Activated CD4-positive, alpha-beta T cell treated with anti-CD3 and anti-CD28 coated beads for 24 hours (primary cell): ENCODE results near the gene SNRPA.
"Not testable (repeated sequence)": the region's sequence is repeated elsewhere in the genome, so short reads cannot be mapped to it uniquely, and the experiment has no call there.

Source experiments
- DNase-seq, 2 donors: peaks; one replicate each; pipeline ENCODE4 v3.0.0-alpha.2; 2020; ENCODE audit warnings: low read depth in 2 of 2

Gene SNRPA

GRCh38 chr19:40721140-40721486 is 29.9 kb upstream of the SNRPA start:
- DNase-seq = no peak

GRCh38 chr19:40721936-40722661 is 28.9 kb upstream of the SNRPA start:
- DNase-seq = no peak

- DNase-seq = no peak
Measured at GRCh38 chr19:40723661-40724254, 27.2 kb upstream of the SNRPA start.

- no peak for DNase-seq
Measured at GRCh38 chr19:40724315-40724714, 26.7 kb upstream of the SNRPA start.

GRCh38 chr19:40724855-40725254 is 26.1 kb upstream of the SNRPA start:
- no peak for DNase-seq

GRCh38 chr19:40726279-40726678 is 24.7 kb upstream of the SNRPA start:
- DNase-seq = no peak

- DNase-seq = not testable (repeated sequence)
Measured at GRCh38 chr19:40730065-40730464, 20.9 kb upstream of the SNRPA start.

GRCh38 chr19:40732304-40732703 is 18.7 kb upstream of the SNRPA start:
- not testable (repeated sequence) for DNase-seq

- no peak for DNase-seq
Measured at GRCh38 chr19:40733149-40733548, 17.9 kb upstream of the SNRPA start.

GRCh38 chr19:40735013-40735771 is 15.8 kb upstream of the SNRPA start:
- DNase-seq = no peak

GRCh38 chr19:40736661-40737060 is 14.3 kb upstream of the SNRPA start:
- no peak for DNase-seq

GRCh38 chr19:40737102-40737644 is 13.8 kb upstream of the SNRPA start:
- DNase-seq = no peak

GRCh38 chr19:40739030-40739839 is 11.8 kb upstream of the SNRPA start:
- DNase-seq = no peak

GRCh38 chr19:40739871-40740703 is 10.9 kb upstream of the SNRPA start:
- no peak for DNase-seq

GRCh38 chr19:40740747-40741146 is 10.3 kb upstream of the SNRPA start:
- no peak for DNase-seq

GRCh38 chr19:40741527-40742390 is 9.2 kb upstream of the SNRPA start:
- no peak for DNase-seq

GRCh38 chr19:40742477-40742876 is 8.5 kb upstream of the SNRPA start:
- DNase-seq = no peak

GRCh38 chr19:40742886-40743285 is 8.1 kb upstream of the SNRPA start:
- no peak for DNase-seq

GRCh38 chr19:40743926-40744325 is 7.1 kb upstream of the SNRPA start:
- DNase-seq = no peak
